Transverse colon (tissue), 3 donors: ENCODE measurements around the gene BIRC6.

Source experiments
- CTCF ChIP-seq, 5 experiments: fragments of 200-600 bp in 3 of 5; fragments of 450-650 bp in 2 of 5; sonication (generic) in 3 of 5; IDR thresholded peaks; 1 replicate in 2 of 5; 2 replicates in 3 of 5; pipeline ENCODE4 v1.5.1; 2016 to 2017; ENCODE audit warnings: antibody characterized with exemption in 5 of 5, inconsistent platforms in 3 of 5, mild to moderate bottlenecking in 2 of 5, moderate library complexity in 1 of 5
- EP300 ChIP-seq: sonication (generic); formaldehyde crosslinking; IDR thresholded peaks from one replicate; pipeline ENCODE4 v1.6.1; 2017; ENCODE audit warnings: antibody characterized with exemption, low read depth
- POLR2A ChIP-seq: fragments of 450-650 bp; IDR thresholded peaks from one replicate; pipeline ENCODE4 v1.6.1; 2016; ENCODE audit warnings: antibody characterized with exemption, mild to moderate bottlenecking, moderate library complexity

GRCh38 chr2:32442020-32442467 lies 85.2 kb downstream of the BIRC6 start:
- TF ChIP-seq CTCF (IDR thresholded peaks at IDR 0.05) (no peak), POLR2A (no peak), EP300 (no peak)
